ENCODE data around the gene NAPA.

GRCh38 chr19:47544075-47544474 is 29.2 kb upstream of the NAPA start:
- TF ChIP-seq NR2C2 (CRISPR knock-in tag; IDR thresholded peaks at IDR 0.05) (no peak), CTCF (IDR thresholded peaks at IDR 0.05) (no peak), E2F4 (CRISPR knock-in tag; IDR thresholded peaks at IDR 0.05; ENCODE audit: borderline replicate concordance, low read depth) (no peak), ZNF121 (CRISPR knock-in tag; IDR thresholded peaks at IDR 0.05) (no peak), GABPB1 (CRISPR knock-in tag; IDR thresholded peaks at IDR 0.05) (no peak), ZNF263 (CRISPR knock-in tag; IDR thresholded peaks at IDR 0.05; ENCODE audit: low read depth) (no peak), JAZF1 (CRISPR knock-in tag; IDR thresholded peaks at IDR 0.05) (no peak), FOXK1 (CRISPR knock-in tag; IDR thresholded peaks at IDR 0.05) (no peak), ATF2 (CRISPR knock-in tag; IDR thresholded peaks at IDR 0.05; ENCODE audit: borderline replicate concordance, low read depth) (no peak), IRF2 (CRISPR knock-in tag; IDR thresholded peaks at IDR 0.05; ENCODE audit: borderline replicate concordance, low read depth) (no peak), JUN (CRISPR knock-in tag; IDR thresholded peaks at IDR 0.05) (no peak), FOXJ3 (CRISPR knock-in tag; IDR thresholded peaks at IDR 0.05; ENCODE audit: borderline replicate concordance) (no peak), MAX (CRISPR knock-in tag; IDR thresholded peaks at IDR 0.05) (no peak)
